A549 (cell line): ENCODE measurements around the gene SBF2. TPM values are rescaled to one million over a fixed set of nuclear protein-coding genes. Genes with fewer than 3 reads are reported as not detected.
"Not testable (repeated sequence)": the region's sequence is repeated elsewhere in the genome, so short reads cannot be mapped to it uniquely, and the experiment has no call there.

Experiments
- ATAC-seq, 2 experiments: fragments of 200-7000 bp in 1 of 2; fragments of >200 bp in 1 of 2; cut with Nextera tagmentation in 1 of 2; cut with Tn5 transposase in 1 of 2; 3 replicates each; pipeline versions ENCODE4 v1.8.0 to v1.9.1; 2018 to 2020; ENCODE audit warnings: mild to moderate bottlenecking in 1 of 2, moderate library complexity in 1 of 2
- CTCF ChIA-PET: fragments of 300-600 bp; sonication (Branson Sonifier 250); formaldehyde crosslinking; extraction: SDS; loops from one replicate; lab custom pipeline; 2021; ENCODE audit warnings: antibody characterized with exemption, inconsistent platforms; lab: Yijun Ruan, JAX
- POLR2A ChIA-PET: fragments of 350-600 bp; formaldehyde crosslinking; extraction: SDS; loops from one replicate; lab custom pipeline; 2021; ENCODE audit warnings: antibody characterized with exemption, inconsistent platforms; lab: Yijun Ruan, JAX
- DNase-seq, 2 experiments: peaks; one replicate each; pipeline versions ENCODE4 v3.0.0 to v3.0.0-alpha.2; 2011 to 2016; ENCODE audit warnings: low read depth in 1 of 2, low spot score in 1 of 2
- FAIRE-seq: peaks from 2 replicates; lab custom pipeline; 2011; peaks lifted over from hg19 to GRCh38; lab: Jason Lieb, UNC
- H3K27ac ChIP-seq, 2 experiments: fragments of >200 bp; sonication (Bioruptor Twin); formaldehyde crosslinking; 3 replicates each; pipeline ENCODE4 v1.5.1; 2016 to 2017
- H3K4me1 ChIP-seq: fragments of >200 bp; sonication (Bioruptor Twin); formaldehyde crosslinking; 3 replicates; pipeline ENCODE4 v1.6.1; 2016
- H3K4me2 ChIP-seq: fragments of >200 bp; sonication (Bioruptor Twin); formaldehyde crosslinking; 3 replicates; pipeline ENCODE4 v1.6.1; 2016
- H3K4me3 ChIP-seq: fragments of >200 bp; sonication (Bioruptor Twin); formaldehyde crosslinking; 3 replicates; pipeline ENCODE4 v1.5.1; 2016
- H3K9me3 ChIP-seq: fragments of >200 bp; sonication (Bioruptor Twin); formaldehyde crosslinking; 3 replicates; pipeline ENCODE4 v1.6.1; 2016
- ATOH8 ChIP-seq: fragments of 250-450 bp; sonication (Bioruptor Pico); IDR thresholded peaks from 2 replicates; pipeline ENCODE4 v1.5.0; 2020; ENCODE audit warnings: low read depth, mild to moderate bottlenecking, moderate library complexity
- CEBPB ChIP-seq, 2 experiments: fragments of >200 bp in 1 of 2; sonication (Bioruptor Twin) in 1 of 2; formaldehyde crosslinking in 1 of 2; IDR thresholded peaks; 2 replicates each; pipeline ENCODE4 v1.6.1; 2012 to 2016
- CTCF ChIP-seq: fragments of >200 bp; sonication (Bioruptor Twin); formaldehyde crosslinking; IDR thresholded peaks from 3 replicates; pipeline ENCODE4 v1.5.1; 2016
- E2F6 ChIP-seq: IDR thresholded peaks from 2 replicates; pipeline ENCODE4 v1.6.1; 2012; ENCODE audit warnings: low read depth, borderline replicate concordance
- EHMT2 ChIP-seq: fragments of 200-600 bp; sonication (generic); IDR thresholded peaks from 2 replicates; pipeline ENCODE4 v1.6.1; 2016; ENCODE audit warnings: antibody characterized with exemption, low read depth, mild to moderate bottlenecking, moderate library complexity
- GATA3 ChIP-seq: IDR thresholded peaks from 2 replicates; pipeline ENCODE4 v1.6.1; 2012; ENCODE audit warnings: borderline replicate concordance
- HDAC2 ChIP-seq: fragments of 200-600 bp; sonication (generic); IDR thresholded peaks from 2 replicates; pipeline ENCODE4 v1.6.1; 2016
- HEYL ChIP-seq: fragments of 250-450 bp; sonication (Bioruptor Pico); IDR thresholded peaks from 2 replicates; pipeline ENCODE4 v1.8.0; 2021; ENCODE audit warnings: mild to moderate bottlenecking, moderate library complexity
- HOXB5 ChIP-seq: fragments of 250-450 bp; sonication (Bioruptor Pico); IDR thresholded peaks from 2 replicates; pipeline ENCODE4 v1.5.0; 2020; ENCODE audit warnings: mild to moderate bottlenecking, moderate library complexity
- JUNB ChIP-seq: fragments of >200 bp; sonication (Bioruptor Twin); formaldehyde crosslinking; IDR thresholded peaks from 2 replicates; pipeline ENCODE4 v1.6.1; 2016
- KDM1A ChIP-seq: fragments of 200-600 bp; sonication (generic); IDR thresholded peaks from 2 replicates; pipeline ENCODE4 v1.6.1; 2016; ENCODE audit warnings: low read depth, mild to moderate bottlenecking
- NFE2L2 ChIP-seq: fragments of 150-350 bp; conservative IDR thresholded peaks from 2 replicates; pipeline ENCODE4 v1.6.1; 2014; ENCODE audit warnings: low read length
- NR3C1 ChIP-seq: fragments of >200 bp; sonication (Bioruptor Twin); formaldehyde crosslinking; IDR thresholded peaks from 3 replicates; pipeline ENCODE4 v1.6.1; 2017
- REST ChIP-seq: fragments of 200-600 bp; sonication (generic); IDR thresholded peaks from 2 replicates; pipeline ENCODE4 v1.6.1; 2016; ENCODE audit warnings: antibody characterized with exemption, mild to moderate bottlenecking, moderate library complexity
- RFX5 ChIP-seq: fragments of 450-650 bp; IDR thresholded peaks from 2 replicates; pipeline ENCODE4 v1.7.1; 2014; ENCODE audit warnings: antibody characterized with exemption, mild to moderate bottlenecking, moderate library complexity
- RNF2 ChIP-seq: fragments of 200-600 bp; sonication (generic); IDR thresholded peaks from 2 replicates; pipeline ENCODE4 v1.6.1; 2016; ENCODE audit warnings: low read depth, mild to moderate bottlenecking, antibody characterized with exemption, moderate library complexity, borderline replicate concordance
- SREBF2 ChIP-seq: fragments of 450-650 bp; IDR thresholded peaks from 2 replicates; pipeline ENCODE4 v1.6.1; 2014; ENCODE audit warnings: mild to moderate bottlenecking, moderate library complexity
- TP53 ChIP-seq: fragments of 250-450 bp; sonication (Bioruptor Pico); IDR thresholded peaks from 2 replicates; pipeline ENCODE4 v1.5.0; 2021; ENCODE audit warnings: mild to moderate bottlenecking, moderate library complexity
- USF2 ChIP-seq: fragments of 450-650 bp; IDR thresholded peaks from 2 replicates; pipeline ENCODE4 v1.6.1; 2014; ENCODE audit warnings: antibody characterized with exemption
- ZNF302 ChIP-seq: fragments of 250-450 bp; sonication (Bioruptor Pico); IDR thresholded peaks from 2 replicates; pipeline ENCODE4 v1.9.0; 2021; ENCODE audit warnings: inconsistent platforms, mild to moderate bottlenecking, moderate library complexity
- WGBS: methylation state at CpG from one replicate; pipeline ENCODE4 v1.1.6; 2017; ENCODE audit errors: missing lambda C conversion rate; 5-methylcytosine and 5-hydroxymethylcytosine counted together
- polyA plus RNA-seq, 4 experiments: library from polyadenylated mRNA; depleted of rRNA in 3 of 4; stranded (reverse); fragments of >200 nt; fragmentation: RNase III in 1 of 4; extraction: RNeasy Plus Mini Kit Qiagen cat#74134 plus additional on column Dnase treatment in 1 of 4; gene quantifications; 2 replicates in 3 of 4; 3 replicates in 1 of 4; pipeline ENCODE4 v1.2.3, GENCODE V29; 2011 to 2017

SBF2 gene
- polyA plus RNA-seq, 2 of the 4 experiments (the other 2 are of a cell fraction): 11.1 to 49.6 TPM

- CTCF ChIA-PET: interaction anchor here (1.1 to 1.9 kb wide), 2 partner anchors 23 to 72 kb away, joined by 5 read pairs; no protein-coding TSS in a partner anchor
- H3K9me3 ChIP-seq, H3K27ac ChIP-seq, ATAC-seq, H3K4me2 ChIP-seq, DNase-seq, H3K4me3 ChIP-seq, H3K4me1 ChIP-seq, POLR2A ChIA-PET, FAIRE-seq: not testable (repeated sequence)
- WGBS: 99% methylated on average over 10 of the region's 13 CpGs
These were observed 62.2 kb downstream of the SBF2 start for GRCh38 chr11:10231803-10232202.

- FAIRE-seq (no peak), ATAC-seq (no peak), DNase-seq (no peak)
- no peak overlapping the region for H3K27ac ChIP-seq
- no peak overlapping the region for H3K4me2 ChIP-seq
- no peaks in the 10 kb centered on the region for H3K4me1 ChIP-seq
- POLR2A ChIA-PET: no interaction called here
- TF ChIP-seq GATA3: no peak
- TF ChIP-seq E2F6: no peak
- TF ChIP-seq HEYL (CRISPR knock-in tag): no peak
- TF ChIP-seq SREBF2: no peak
- TF ChIP-seq EHMT2: no peak
- TF ChIP-seq HDAC2: no peak
- 47% methylated on average over 2 of the region's 2 CpGs for WGBS
- CTCF ChIA-PET: no interaction called here
- no peak overlapping the region for H3K4me3 ChIP-seq
- no peaks in the 10 kb centered on the region for H3K9me3 ChIP-seq
These were observed 68.5 kb downstream of the SBF2 start for GRCh38 chr11:10225553-10225952.

- no peak overlapping the region for H3K4me2 ChIP-seq
- TF ChIP-seq RNF2 (no peak), NFE2L2 (no peak), USF2 (no peak), REST (no peak), HOXB5 (CRISPR knock-in tag) (no peak), NR3C1 (no peak), ZNF302 (CRISPR knock-in tag) (no peak), RFX5 (no peak), KDM1A (no peak), TP53 (CRISPR knock-in tag) (no peak), JUNB (no peak), CEBPB (IDR thresholded peaks at IDR 0.05) (no peak), ATOH8 (CRISPR knock-in tag) (no peak), CTCF (no peak)
- CTCF ChIA-PET: interaction anchor here (1.7 kb wide), 1 partner anchor 82 kb away, joined by 5 read pairs; the partner anchor contains the start of gene ADM
- H3K4me1 ChIP-seq: no peaks in the 10 kb centered on the region
- FAIRE-seq (no peak), ATAC-seq (no peak), DNase-seq (no peak)
- WGBS: 83% methylated on average over 3 of the region's 3 CpGs
- H3K4me3 ChIP-seq: no peak overlapping the region
- POLR2A ChIA-PET: no interaction called here
- H3K27ac ChIP-seq: no peak overlapping the region
- H3K9me3 ChIP-seq: peaks cover 8% of the 10 kb centered on the region; the same call in 1 of the 3 replicates
These were observed 71.6 kb downstream of the SBF2 start for GRCh38 chr11:10222399-10222798.
